ENCODE results near the gene PRSS3. TPM values are rescaled to one million over a fixed set of nuclear protein-coding genes. Genes with fewer than 3 reads are reported as not detected.
"Not testable (repeated sequence)": the region's sequence is repeated elsewhere in the genome, so short reads cannot be mapped to it uniquely, and the experiment has no call there.

Gene PRSS3
- total RNA-seq, 1 donor from 2014 or later: 0.51 TPM

DNA sequence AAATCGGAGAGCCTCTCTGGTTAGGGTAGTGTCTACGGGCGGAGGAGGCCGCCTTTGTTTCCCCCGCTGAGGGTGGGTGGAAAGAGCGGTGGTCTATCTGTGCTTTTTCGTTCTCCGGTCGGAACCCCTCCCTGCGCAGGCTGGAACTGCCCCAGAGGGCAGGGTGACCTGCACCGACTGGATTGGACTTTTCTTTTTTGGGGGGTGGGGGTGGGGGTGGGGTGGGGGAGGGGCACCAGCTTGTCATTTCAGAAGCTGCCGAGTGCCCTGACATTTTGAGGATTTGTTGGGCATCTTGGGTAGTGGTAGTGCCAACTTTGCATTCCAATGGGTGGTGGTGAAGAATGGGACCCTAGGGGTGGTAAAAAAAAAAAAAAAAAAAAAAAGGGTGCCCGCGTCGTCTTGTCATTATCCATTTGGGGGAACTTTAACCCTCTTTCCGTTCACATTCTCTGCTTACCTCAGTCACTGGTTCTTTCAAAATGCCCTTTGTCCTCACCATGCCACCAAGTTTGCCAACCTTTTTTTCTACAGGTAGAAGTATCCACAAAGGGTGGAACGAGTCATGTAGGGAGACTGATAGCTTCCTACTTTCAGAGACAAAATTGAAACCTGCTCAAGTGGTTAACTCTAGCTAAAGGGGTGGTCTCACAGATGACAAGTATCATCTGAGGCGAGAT is 22.9 kb downstream of the PRSS3 start:
- peak; percentile 43 for DNase-seq

DNA sequence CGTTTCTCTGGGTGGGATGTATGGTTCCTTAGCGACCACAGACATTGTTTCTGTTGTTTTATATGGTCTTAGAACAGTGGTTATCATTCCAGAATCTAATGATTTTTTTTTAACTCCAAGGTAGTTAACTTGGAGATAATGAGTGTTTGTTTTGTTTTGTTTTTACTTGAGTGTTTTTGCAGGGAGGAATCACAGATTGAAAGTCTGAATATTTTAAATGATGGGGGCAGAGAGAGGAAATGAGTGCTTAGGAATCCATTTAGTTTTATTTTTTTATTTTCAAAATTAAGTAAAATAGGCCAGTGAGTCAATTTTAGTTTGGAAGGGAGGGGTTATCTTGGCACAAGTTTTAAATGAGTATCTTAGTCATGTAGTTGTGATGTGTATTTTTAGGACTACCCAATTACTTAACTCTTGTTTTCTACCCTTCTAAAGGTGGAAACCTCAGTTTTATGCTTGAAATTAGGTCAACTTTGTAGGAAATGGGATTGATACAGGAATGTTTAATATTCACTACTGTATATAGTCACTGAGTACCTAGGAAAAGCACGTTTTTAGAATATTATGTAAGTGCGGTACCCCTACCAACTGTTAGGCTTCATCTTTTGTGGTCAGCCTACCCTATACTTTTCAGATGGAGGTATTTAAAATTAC is 23.6 kb downstream of the PRSS3 start:
- DNase-seq: peak; percentile 32

DNA sequence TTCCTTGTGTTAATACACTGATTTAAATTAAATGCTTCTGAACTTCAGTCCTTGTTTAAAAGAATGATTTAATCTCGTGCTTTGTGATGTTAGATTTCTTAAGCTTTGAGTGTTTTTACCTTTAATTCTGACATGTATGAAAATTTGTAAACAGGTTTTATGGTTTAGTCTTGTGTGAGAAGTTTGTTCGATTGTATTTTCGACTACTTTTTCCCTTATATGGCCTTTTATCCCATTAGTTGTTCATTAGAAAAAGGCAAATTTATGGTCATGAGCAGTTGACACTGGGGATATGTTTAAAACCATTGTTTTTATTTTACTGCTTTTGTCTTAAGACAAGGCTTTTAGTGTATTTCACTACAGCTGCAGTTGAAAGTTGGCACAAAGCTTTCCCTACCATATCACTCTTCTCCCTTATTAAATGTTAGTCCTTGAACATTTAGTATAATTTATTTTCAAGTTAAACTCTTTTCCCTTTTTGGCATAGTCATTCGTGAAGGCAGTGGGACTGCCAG is 24.9 kb downstream of the PRSS3 start:
- DNase-seq: no peak

DNA sequence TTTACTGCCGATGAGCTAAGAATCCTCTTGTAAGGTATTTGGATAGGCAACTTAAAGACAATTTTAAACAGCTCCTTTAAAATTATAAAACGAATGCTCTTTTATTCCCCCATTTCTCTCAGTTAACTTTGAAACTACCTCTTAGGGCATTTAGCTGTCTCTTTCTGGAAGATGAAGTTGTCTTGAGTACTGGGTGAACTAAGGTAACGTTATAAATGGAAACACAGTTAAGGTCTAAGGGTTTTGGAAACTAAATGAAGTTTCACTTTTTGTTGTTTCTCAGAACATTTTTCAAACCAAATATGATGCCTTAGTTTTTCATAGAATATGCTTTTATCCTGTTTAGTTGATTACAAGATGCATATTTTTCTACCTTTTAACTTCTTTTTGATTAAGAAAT is 28.4 kb downstream of the PRSS3 start:
- no peak for DNase-seq

DNA sequence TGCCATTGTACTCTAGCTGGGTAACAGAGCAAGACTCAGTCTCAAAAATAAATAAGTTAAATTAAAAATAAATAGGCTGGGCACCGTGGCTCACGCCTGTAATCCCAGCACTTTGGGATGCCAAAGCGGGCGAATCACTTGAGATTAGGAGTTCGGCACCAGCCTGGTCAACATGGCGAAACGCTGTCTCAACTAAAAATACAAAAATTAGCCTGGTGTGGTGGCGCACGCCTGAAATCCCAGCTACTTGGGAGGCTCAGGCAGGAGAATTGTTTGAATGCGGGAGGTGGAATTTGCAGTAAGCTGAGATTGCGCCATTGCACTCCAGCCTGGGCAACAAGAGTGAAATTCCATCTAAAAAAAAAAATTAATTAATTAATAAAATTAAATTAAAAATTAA is 31.9 kb downstream of the PRSS3 start:
- not testable (repeated sequence) for DNase-seq

DNA sequence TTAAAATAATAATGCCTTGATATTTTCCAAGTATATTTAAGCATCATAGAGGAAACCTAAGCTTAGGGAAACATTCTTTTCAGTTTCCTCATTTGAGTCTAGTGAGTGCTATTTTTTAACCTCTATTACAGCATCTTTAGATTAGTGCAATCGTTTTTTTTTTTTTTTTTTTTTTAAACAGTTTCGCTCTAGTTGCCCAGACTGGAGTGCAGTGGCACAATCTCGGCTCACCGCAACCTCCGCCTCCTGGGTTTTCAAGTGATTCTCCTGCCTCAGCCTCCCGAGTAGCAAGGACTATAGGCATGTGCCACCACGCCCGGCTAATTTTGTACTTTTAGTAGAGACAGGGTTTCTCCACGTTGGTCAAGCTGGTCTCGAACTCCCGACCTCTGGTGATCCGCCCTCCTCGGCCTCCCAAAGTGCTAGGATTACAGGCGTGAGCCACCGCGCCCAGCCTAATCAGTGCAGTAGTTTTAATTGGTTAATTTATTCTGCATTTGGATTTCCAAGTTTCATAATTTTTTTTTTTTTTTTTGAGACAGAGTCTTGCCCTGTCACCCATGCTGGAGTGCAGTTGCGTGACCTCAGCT is 34.4 kb downstream of the PRSS3 start:
- not testable (repeated sequence) for DNase-seq

DNA sequence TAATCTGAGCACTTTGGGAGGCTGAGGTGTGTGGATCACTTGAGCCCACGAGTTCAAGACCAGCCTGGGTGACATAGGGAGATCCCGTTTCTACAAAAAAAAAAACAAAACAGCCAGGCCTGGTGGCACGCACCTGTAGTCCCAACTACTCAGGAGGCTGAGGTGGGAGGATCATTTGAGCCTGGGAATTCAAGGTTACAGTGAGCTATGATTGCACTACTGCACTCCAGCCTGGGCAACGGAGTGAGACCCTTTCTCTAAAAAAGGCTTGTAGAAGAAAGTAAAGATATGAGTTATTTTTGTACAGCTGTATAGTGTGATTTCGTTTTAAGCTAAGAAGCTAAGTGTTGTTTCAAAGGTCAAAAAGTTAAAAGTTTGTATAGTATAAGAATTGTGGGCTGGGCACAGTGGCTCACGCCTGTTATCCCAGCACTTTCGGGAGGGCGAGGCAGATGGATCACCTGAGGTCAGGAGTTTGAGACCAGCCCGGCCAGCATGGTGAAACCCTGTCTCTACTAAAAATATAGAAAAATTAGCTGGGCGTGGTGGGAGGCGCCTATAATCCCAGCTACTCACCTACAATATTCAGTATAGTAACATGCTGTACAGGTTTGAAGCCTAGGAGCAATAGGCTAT is 40.4 kb downstream of the PRSS3 start:
- DNase-seq: no peak

DNA sequence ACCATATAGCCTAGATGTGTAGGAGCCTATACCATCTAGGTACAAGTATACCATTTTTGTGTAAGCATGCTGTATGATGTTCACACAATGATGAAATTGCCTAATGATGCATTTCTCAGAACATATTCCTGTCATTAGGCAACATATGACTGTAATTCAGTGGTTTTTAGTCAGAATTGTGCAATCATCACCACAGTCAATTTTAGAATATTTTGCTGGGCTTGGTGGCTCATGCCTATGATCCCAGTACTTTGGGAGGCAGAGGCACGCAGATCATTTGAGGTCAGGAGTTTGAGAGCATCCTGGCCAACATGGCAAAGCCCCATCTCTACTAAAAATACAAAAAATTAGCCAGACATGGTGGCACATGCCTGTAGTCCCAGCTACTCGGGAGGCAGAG is 40.9 kb downstream of the PRSS3 start:
- not testable (repeated sequence) for DNase-seq

DNA sequence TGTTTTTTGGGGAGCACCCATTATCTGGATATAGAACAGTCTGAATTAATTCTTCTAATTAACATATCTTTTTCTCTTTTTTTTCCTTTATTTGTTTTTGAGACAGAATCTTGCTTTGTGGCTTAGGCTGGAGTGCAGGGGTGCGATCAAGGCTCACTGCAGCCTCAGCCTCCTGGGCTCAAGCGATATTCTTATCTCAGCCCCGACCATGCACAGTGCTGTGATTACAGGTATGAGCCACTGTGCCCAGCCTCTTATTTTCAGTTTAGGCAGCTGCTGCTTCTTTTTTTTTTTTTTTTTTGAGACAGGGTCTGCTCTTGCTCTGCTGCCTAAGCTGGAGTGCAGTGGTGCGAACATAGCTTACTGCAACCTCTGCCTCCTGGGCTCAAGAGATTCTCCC is 41.8 kb downstream of the PRSS3 start:
- no peak for DNase-seq

DNA sequence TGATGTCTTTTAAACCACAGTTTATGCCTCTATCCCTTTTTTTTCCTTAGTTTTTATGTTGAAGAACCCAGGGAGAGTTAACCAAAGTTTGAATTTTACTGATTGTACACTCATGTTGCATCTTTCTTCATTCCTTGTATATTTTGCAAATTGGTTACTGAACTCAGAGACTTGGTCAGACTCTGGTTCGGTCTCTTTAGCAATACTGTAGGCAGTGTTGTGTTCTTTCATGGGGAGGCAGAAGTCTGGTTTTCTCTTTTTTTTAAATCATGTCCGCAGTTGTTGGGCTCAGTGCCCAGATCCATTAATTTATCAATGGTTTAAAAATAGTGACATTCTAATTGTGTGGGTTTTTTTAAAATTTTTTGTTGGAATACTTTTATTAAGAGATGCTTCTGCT is 45.0 kb downstream of the PRSS3 start:
- no peak for DNase-seq

DNA sequence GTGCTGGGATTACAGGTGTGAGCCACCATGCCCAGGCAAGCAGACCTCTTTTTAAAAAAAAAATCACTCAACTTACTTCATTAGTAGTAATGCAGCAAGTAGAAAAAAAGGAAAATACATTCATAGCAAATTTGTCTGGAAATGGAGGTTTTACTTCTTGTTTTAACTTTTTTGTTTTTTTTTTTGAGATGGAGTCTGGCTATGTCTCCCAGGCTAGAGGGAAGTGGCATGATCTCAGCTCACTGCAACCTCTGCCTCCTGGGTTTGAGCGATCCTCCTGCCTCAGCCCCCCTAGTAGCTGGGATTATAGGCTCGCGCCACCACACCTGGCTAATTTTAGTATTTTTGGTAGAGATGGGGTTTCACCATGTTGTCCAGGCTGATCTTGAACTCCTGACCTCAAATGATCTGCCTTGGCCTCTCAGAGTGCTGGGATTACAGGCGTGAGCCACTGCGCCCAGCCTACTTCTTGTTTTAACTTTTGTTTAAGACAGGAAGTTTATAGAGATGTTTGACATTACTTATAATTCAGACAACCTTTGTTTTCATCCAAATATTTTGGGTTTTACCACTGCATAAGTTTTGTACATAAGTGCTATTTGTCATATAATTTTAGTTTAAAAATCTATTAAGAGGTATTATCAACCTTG is 48.1 kb downstream of the PRSS3 start:
- no peak for DNase-seq

DNA sequence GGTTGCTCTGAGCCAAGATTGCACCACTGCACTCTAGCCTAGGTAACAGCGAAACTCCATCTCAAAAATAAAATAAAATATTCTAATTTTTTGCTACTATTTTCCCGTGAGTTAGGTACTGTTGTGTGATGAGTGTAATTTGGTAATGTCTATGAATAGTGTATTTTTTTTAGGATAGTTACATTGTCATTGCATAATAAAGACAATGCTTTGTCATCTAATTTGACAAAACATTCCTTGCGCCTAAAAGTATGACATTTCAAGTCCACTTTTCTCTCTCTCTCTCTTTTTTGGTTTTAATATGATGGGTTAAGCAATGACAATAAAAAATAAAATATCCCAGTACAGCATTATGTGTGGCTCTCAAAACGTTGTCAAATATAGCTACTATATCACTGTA is 50.9 kb downstream of the PRSS3 start:
- DNase-seq: no peak

DNA sequence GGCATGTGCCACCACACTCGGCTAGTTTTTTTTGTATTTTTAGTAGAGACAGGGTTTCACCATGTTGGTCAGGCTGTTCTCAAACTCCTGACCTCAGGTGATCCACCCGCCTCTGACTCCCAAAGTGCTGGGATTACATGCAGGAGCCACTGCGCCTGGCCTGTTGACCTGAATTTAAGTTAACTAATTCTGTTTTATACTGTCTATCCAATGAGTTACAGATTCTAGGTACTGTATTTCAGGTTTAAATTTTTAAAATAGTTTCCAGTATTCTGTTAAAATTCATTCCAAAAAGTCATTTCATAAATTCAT is 52.5 kb downstream of the PRSS3 start:
- DNase-seq: not testable (repeated sequence)

Other genes with a start within 250 kb of the PRSS3 start
- gene UBE2R2, start 21.6 kb downstream of the PRSS3 start, total RNA-seq: 20.6 and 36.8 TPM in 2 replicates

Data from dermis blood vessel endothelial cell (primary cell).